ENCODE results near the gene CDHR3.

- TF ChIP-seq CTCF (IDR thresholded peaks at IDR 0.05; ENCODE audit: extremely low read depth in 1 of 2, insufficient read depth in 1 of 2, low read depth in 1 of 2, low read length in 2 of 2) (no peak), POLR2A (IDR thresholded peaks at IDR 0.05; ENCODE audit: low read depth, low read length) (no peak), EZH2 (IDR thresholded peaks at IDR 0.05; ENCODE audit: borderline replicate concordance, low read depth, low read length, severe bottlenecking) (no peak), FOS (IDR thresholded peaks at IDR 0.05; ENCODE audit: borderline replicate concordance, insufficient read depth, low read length) (no peak), JUN (IDR thresholded peaks at IDR 0.05; ENCODE audit: borderline replicate concordance, insufficient read depth, insufficient read length, low read depth) (no peak), MAX (IDR thresholded peaks at IDR 0.05; ENCODE audit: insufficient read depth, insufficient read length) (no peak)
Measured at GRCh38 chr7:106032295-106032694, 69.2 kb downstream of the CDHR3 start.

All from endothelial cell of umbilical vein (primary cell).